GM21360 (cell line): ENCODE measurements around the gene OR52E1.
"Not testable (repeated sequence)": the region's sequence is repeated elsewhere in the genome, so short reads cannot be mapped to it uniquely, and the experiment has no call there.

ENCODE experiments used
- ATAC-seq: cut with Tn5 transposase; IDR thresholded peaks from one replicate; pipeline ENCODE4 v1.9.1; 2021; ENCODE audit warnings: mild to moderate bottlenecking, moderate library complexity; ENCODE audit not compliant: unreplicated experiment

OR52E1 gene

DNA sequence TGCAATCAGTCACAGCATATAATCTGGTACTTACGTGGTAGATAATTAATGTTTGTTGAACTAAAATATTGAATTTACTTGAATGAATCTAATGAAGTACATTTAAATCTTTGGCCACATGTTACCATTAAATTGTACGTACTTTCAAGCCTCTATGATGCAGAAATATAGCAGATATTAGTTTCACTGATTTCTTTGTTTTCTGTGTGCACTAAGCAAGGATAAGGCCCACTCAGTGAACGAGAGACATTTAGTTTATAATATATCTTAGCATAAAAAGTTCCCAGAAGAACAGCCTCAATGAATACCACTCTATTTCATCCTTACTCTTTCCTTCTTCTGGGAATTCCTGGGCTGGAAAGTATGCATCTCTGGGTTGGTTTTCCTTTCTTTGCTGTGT lies at the start of gene OR52E1:
Gene OR52E1 (plus strand): TSS at position 301 of the 400 bp plus-strand sequence.
- ATAC-seq, result no peak

DNA sequence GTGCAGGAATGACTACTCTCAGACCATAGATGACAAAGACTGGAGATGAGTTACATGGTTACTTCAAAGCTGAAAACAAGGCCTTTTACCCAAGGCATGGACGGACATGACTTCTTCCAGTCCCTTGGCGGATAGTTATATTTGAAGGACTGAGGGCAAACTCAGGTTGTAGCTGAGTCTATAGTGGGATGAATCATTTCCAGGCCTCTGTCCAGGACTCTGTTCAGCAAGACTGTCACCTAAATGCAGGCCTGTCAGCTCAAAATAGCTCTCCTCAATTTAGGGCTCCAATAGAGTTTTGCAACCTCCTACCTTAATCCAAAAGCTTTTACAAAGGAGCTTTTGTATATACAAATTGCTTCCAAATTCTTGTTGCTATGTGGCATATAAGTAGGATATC lies 47.4 kb upstream of the OR52E1 start:
- no peak for ATAC-seq

- ATAC-seq, result no peak
Observed at GRCh38 chr11:5036669-5037068, 32.7 kb upstream of the OR52E1 start.

DNA sequence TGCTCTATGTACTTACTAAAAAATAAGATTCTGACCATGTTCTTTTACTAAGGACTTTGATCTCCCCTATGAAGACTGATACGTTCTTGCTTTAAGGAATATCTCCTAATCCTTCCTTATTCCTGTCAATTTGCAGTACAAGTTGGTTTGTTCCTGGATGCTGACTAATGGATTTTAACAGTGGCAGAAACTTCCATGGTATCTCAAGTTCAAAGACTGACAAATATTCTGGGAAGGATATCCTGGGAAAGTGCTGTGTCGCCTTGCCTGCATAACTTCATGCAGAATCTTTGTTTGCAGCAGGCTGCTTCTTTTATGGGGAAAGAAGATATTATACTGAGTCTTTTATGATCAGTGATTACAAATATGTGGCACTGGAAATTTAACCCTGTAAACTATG lies 31.4 kb upstream of the OR52E1 start:
- ATAC-seq, result no peak

GRCh38 chr11:5038341-5038740 lies 31.0 kb upstream of the OR52E1 start:
- ATAC-seq, result no peak

DNA sequence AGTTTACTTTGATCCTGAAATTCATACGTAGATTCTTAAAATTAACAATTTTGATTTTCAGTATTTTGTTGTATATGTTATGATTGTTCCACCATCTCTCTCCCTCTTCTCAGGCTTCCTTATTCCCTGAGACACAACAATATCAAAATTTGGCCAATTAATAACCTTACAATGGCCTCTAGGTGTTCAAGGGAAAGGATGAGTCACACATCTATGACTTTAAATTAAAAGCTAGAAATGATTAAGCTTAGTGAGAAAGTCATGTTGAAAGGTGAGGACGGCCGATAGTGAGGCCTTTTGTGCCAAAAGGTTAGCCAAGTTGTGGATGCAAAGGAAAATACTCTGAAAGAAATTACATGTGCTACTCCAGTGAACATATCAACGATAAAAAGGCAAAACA lies 28.5 kb upstream of the OR52E1 start:
- no peak for ATAC-seq

- ATAC-seq, result no peak
Observed at GRCh38 chr11:5042091-5042490, 27.3 kb upstream of the OR52E1 start.

DNA sequence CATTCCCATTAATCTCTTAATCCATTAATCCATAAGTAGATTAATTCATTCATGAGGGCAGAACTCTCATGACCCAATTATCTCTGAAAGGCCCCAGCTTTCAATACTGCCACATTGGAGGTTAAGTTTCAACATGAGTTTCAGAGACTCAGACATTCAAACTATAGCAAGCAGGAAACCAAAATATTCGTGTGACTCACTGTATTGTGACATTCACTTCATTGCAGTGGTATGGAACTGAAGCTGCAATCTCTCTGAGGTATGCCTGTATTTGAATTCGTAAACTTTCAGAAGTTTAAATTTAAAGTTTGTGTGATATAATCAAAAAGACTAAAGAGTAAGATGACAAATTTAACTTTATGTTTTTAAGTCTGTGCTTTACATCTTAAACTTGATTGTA lies 26.0 kb upstream of the OR52E1 start:
- ATAC-seq, result no peak

DNA sequence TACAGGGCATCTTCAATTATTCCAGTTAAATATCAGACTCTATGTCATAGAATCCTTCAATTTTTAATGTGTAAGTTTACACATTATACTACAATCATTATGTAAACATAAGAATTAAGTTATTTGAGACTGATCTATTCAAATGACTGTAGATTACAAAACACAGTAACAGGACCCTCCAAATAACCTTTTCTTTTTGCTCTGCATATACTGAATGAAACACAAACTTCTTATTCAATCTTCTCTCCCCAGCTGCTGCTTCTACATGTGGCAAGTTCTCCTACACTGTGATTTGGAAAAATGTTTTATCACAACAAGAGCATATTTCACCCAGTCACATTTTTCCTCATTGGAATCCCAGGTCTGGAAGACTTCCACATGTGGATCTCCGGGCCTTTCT lies 23.1 kb upstream of the OR52E1 start, which contains the start of gene OR52J3:
Gene OR52J3 (plus strand): TSS at position 301 of the 400 bp plus-strand sequence. CDS start 0 bp downstream, at position 301.
- ATAC-seq, result no peak

- no peak for ATAC-seq
Observed at GRCh38 chr11:5046754-5047330, 22.5 kb upstream of the OR52E1 start.

DNA sequence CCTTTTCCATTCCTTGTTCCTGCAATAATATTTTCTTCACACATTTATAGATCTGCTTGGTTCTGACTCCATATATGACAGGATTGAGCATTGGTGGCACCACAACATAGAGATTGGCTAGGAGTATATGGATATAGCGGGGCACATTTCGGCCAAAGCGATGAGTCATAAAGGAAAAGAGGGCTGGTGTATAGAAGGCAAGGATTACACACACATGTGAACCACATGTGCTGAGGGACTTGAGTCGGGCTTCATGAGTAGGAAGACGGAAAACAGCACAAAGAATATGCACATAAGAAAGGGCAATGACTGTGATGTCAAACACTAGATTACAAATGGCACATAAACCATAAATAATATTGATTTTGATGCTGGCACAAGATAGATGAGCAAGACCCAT lies 10.7 kb upstream of the OR52E1 start:
- not testable (repeated sequence) for ATAC-seq

GRCh38 chr11:5059391-5059790 lies 10.0 kb upstream of the OR52E1 start, which contains the start of gene OR52E2:
OR52E2 (minus strand) TSS chr11:5059627; CDS start chr11:5059627, 0 bp downstream.
- ATAC-seq, result no peak

DNA sequence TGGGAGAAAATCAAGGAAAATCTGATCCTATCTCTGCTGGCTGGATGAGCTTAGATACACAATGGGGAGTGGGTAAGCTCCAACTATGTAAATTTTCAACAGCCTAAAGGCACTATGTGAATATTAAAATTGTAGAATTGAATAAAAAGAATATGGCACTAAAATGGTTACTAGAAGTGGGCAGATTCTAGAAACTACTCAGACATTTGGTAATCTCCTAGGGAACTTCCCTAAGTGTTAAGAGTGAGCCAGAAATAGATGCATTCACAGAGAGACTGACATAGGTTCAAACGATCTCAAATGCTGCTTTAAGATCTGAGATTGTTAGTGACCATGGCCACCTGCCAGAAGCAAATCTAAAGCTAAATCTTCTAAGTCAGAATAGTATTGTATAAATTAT lies 4.3 kb upstream of the OR52E1 start:
- ATAC-seq, result no peak

- ATAC-seq, result no peak
Observed at GRCh38 chr11:5071799-5072198, 2.4 kb downstream of the OR52E1 start.

- no peak for ATAC-seq
Observed at GRCh38 chr11:5081405-5081804, 12.0 kb downstream of the OR52E1 start.

GRCh38 chr11:5083602-5084001 lies 14.2 kb downstream of the OR52E1 start:
- no peak for ATAC-seq

DNA sequence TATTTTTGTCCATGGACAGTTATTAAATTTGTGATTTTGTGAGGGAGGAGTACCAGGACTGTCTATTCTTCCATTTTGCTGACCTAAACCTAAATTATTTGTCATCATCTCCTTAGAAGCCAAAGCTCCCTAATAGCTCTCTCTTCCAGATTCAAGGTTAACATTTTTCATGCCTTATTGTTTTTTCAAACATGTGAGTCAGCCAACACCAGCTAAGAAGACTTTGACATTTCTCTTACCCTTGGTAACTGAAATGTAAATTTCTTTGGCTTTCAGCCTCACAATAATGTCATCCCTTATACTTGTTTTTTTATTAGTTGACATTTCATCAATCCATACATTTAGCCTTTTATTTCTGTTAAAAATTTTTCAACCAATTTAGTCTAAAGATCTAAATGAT lies 19.2 kb downstream of the OR52E1 start:
- no peak for ATAC-seq

GRCh38 chr11:5090668-5091067 lies 21.3 kb downstream of the OR52E1 start:
- no peak for ATAC-seq

DNA sequence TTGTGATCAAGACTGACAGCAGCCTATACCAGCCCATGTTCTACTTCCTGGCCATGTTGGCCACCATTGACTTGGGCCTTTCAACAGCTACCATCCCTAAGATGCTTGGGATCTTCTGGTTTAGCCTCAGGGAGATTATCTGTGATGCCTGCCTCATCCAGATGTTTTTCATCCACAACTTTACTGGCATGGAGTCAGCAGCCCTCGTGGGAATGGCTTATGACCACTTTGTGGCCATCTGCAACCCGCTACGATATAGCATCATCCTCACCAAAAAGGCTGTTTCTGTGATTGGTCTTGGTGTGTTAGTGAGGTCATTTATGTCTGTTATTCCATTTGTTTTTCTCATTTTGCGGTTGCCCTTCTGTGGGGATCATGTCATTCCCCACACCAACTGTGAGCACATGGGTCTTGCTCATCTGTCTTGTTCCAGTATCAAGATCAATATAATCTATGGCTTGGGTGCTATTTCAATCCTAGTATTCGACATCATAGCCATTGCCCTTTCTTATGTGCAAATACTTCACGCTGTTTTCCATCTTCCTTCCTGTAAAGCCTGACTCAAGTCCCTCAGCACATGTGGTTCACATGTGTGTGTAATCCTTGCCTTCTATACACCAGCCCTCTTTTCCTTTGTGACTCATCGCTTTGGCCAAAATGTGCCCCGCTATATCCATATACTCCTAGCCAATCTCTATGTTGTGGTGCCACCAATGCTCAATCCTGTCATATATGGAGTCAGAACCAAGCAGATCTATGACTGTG lies 23.6 kb downstream of the OR52E1 start:
- no peak for ATAC-seq

DNA sequence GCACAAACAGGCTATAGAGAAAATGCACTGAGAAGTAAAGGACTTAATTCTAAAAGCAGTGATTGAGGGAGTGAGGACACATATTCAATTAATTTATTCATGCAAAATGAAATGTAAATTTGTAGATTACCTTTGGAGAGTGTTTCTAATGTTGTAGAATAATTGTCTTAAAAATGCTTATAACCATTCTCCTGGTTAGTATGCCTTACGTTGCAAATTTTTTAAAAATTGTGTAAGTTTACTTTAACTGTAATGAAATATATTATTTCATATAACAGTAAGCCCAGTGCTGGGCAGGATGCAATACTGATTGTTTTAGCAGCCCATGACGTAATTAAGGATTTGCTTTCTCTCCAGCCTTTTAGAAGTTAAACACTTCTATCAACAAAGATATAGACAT lies 26.6 kb downstream of the OR52E1 start:
- ATAC-seq, result no peak

- ATAC-seq, result no peak
Observed at GRCh38 chr11:5102246-5102645, 32.9 kb downstream of the OR52E1 start.

GRCh38 chr11:5103066-5103465 lies 33.7 kb downstream of the OR52E1 start:
- ATAC-seq, result no peak
